HG03469 (cell line): ENCODE results near the gene LGALS7.
"Not testable (repeated sequence)": the region's sequence is repeated elsewhere in the genome, so short reads cannot be mapped to it uniquely, and the experiment has no call there.

Experiments
- ATAC-seq: cut with Tn5 transposase; IDR thresholded peaks from one replicate; pipeline ENCODE4 v1.9.1; 2021; ENCODE audit warnings: mild to moderate bottlenecking, moderate library complexity, moderate number of reproducible peaks; ENCODE audit not compliant: unreplicated experiment

LGALS7 gene

GRCh38 chr19:38774181-38774950 is 1.0 kb upstream of the LGALS7 start:
- no peak for ATAC-seq

- not testable (repeated sequence) for ATAC-seq
Observed at GRCh38 chr19:38771569-38771968, 1.7 kb downstream of the LGALS7 start.

GRCh38 chr19:38770949-38771275 is 2.4 kb downstream of the LGALS7 start:
- not testable (repeated sequence) for ATAC-seq

DNA sequence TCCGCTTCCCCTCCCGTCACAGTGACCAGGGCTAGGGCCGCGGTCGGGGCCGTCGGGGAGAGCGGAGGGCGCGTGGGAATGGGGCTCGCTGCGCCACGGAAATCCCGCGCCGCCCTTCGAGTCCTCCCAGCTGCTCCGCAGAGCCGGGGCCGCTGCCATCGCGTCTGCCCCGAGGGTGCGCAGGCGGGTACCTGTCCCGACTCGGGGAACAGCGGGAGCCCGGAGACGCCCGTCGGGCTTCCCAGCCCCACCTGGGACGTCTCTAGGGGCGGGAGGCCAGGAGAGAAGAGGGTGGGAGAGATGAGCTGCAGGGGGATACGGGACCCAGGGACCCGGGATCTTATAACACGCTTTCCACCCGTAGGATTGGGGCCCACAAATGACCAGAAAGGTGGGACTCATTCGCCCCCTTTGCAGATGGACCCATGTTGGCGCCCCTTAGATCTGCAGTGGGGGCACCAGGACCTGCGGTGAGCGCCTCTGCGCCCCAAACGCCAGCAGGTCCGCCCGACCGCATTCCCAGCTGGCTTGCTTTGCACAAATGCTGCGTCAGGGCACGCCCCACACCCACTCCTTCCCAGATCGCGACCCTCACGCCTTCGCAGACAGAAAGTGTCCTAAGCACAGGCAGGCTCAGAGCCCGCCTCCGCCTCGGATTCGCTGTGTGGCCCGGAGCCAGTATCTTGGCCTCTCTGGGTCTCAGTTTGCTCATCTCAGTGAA is 2.9 kb downstream of the LGALS7 start:
- ATAC-seq = not testable (repeated sequence)

- no peak for ATAC-seq
Observed at GRCh38 chr19:38769635-38770211, 3.6 kb downstream of the LGALS7 start.

DNA sequence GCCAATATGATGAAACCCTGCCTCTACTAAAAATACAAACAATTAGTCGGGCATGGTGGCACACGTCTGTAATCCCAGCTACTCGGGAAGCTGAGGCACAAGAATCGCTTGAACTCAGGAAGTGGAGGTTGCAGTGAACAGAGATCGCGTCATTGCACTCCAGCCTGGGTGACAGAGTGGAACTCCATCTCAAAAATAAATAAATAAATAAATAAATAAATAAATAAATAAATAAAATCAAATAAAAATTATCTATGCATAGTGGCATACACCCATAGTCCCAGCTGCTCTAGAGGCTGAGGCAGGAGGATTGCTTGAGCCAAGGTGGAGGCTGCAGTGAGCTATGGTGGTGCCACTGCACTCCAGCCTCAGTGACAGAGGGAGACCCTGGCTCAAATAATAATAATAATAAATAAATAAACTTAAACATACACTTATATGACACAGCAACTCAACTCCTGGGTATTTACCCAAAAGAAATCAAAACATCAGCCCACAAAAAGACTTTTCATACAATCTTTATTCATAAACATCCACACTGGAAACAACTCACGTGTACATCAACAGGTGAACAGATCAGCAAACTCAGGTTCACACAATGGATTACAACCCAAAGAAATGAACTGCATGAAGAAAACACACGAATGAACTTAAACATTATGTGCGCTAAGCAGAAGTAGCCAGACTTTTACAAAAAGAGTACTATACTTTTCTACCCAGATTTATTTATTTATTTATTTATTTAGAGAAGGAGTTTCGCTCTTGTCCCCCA is 6.9 kb downstream of the LGALS7 start:
- ATAC-seq = no peak

GRCh38 chr19:38765214-38765613 is 8.1 kb downstream of the LGALS7 start:
- no peak for ATAC-seq

DNA sequence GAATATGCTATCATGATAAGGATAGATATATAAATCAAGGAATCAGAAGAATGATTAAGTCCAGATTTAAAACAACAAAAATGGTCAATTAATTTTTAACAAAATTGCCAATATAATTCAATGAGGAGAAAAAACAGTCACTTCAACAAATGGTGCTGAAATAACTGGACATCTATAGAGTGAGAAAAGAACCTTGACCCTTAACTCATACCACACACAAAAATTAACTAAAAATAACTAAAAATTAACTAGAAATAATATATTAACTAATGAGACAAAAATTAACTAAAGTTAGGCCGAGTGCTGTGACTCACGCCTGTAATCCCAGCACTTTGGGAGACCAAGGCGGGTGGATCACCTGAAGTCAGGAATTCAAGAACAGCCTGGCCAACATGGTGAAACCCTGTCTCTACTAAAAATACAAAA is 9.5 kb downstream of the LGALS7 start:
- ATAC-seq = no peak

DNA sequence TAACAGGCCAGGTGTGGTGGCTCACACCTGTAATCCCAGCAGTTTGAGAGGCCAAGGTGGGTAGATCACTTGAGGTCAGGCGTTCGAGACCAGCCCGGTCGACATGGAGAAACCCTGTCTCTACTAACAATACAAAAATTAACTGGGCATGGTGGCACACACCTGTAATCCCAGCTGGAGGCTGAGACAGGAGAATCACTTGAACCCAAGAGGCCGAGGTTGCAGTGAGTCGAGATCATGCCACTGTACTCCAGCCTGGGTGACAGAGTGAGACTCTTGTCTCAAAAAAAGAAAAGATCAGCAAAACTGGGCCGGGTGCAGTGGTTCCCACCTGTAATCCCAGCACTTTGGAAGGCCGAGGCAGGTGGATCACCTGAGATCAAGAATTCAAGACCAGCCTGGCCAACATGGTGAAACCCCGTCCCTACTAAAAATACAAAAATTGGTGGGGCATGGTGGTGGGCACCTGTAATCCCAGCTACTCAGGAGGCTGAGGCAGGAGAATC is 11.4 kb downstream of the LGALS7 start:
- not testable (repeated sequence) for ATAC-seq

DNA sequence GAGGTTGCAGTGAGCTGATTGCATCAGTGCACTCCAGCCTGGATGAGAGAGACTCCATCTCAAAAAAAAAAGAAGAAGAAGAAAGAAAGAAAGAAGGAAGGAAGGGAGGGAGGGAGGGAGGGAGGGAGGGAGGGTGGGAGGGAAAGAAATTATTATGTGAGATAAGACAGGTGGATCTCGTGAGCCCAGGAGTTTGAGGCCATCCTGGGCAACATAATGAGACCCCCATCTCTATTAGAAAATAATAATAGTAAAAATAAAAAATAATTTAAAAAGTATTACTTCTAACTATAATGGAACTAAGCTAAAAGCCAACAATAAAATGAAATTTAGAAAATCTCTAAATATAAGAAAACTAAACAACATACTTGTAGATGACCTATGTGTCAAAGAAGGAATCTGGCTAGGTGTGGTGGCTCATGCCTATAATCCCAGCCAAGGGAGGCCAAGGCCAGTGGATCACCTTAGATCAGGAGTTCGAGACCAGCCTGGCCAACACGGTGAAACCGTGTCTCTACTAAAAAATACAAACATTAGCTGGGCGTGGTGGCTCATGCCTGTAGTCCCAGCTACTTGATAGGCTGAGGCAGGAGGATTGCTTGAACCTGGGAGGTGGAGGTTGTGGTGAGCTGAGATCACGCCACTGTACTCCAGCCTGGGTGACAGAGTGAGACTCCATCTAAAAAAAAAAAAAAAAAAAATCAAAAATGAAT is 12.4 kb downstream of the LGALS7 start:
- not testable (repeated sequence) for ATAC-seq

DNA sequence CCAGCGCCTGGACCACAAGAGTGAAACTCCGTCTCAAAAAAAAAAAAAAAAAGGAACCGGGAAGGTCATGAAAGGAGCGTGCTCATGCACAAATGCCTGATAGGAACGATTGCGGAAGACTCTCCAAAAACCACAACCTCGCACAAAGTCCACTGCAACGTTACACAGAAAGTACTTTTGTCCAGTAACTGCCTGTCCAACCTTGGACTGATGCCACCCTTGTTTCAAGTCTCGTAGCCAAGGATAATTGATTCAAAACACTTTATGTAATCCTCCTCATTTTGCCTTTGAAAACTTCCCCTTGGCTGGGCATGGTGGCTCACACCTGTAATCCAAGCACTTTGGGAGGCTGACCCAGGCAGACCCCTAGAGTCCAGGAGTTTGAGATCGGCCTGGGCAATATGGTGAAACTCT is 13.7 kb downstream of the LGALS7 start:
- no peak for ATAC-seq

DNA sequence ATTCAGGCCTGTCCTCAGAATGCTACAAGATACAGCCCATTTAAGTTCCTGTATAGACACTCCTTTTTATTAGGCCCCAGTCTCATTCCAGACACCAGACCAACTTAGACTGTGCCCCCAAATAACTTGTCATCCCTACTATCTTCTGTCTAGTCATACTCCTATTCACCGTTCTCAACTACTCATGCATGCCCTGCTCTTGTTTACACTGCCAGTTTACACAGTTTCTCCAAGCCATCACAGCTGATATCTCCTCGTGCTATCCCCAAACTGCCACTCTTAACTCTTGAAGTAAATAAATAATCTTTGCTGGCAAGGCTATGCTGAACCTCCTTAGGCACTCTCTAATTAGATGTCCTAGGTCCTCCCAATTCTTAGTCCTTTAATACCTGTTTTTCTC is 19.1 kb downstream of the LGALS7 start:
- ATAC-seq = not testable (repeated sequence)

DNA sequence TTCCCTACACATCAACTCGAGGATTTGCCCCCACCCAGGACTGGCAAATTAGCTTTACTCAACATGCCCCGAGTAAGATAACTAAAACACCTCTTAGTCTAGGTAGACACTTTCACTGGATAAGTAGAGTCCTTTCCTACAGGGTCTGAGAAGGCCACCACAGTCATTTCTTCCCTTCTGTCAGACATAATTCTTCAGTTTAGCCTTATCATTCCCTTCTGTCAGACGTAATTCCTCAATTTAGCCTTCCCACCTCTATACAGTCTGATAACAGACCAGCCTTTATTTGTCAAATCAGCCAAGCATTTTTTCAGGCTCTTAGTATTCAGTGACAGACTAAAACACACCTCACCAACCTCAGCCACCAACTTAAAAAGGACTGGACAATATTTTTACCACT is 19.5 kb downstream of the LGALS7 start:
- ATAC-seq = not testable (repeated sequence)

DNA sequence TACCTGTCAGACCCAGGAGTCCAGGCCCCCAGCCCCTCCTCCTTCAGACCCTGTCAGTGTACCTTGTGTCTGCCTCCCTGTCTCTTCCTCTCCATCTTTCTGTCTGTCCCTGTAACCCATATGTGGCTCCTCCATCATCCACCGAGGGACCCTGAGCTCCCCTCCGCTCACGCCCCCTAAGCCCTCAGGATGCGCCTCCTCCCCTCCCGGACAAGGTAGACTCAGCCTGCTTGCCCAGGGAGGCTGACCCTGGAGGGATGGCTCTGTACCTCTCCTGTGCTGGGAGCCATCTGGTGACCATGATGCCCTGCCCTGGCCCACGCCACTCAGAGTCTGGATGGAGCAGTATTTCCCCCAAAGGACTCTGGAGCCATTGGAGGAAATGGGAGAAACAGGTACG is 28.0 kb downstream of the LGALS7 start:
- ATAC-seq = no peak

DNA sequence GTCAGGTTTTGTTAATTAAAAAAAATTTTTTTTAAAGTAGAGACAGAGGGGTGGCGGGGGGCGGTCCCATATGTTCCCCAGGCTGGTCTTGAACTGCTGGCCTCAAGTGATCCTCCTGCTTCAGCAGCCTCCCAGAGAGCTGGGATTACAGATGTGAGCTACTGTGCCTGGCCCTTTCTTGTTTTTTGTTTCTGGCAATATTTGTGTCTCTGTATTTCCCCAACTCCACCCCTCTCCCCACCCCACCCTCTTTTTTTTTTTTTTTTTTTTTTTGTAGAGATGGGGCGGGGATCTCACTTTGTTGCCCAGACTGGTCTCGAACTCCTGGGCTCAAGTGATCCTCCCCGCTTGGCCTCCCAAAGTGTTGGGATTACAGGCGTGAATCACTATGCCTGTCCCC is 28.4 kb downstream of the LGALS7 start:
- no peak for ATAC-seq

- ATAC-seq = no peak
Observed at GRCh38 chr19:38744298-38744681, 29.0 kb downstream of the LGALS7 start, which contains the start of gene CAPN12. Gene CAPN12 (minus strand): TSS chr19:38744474. CDS start chr19:38744165, 309 bp downstream.

DNA sequence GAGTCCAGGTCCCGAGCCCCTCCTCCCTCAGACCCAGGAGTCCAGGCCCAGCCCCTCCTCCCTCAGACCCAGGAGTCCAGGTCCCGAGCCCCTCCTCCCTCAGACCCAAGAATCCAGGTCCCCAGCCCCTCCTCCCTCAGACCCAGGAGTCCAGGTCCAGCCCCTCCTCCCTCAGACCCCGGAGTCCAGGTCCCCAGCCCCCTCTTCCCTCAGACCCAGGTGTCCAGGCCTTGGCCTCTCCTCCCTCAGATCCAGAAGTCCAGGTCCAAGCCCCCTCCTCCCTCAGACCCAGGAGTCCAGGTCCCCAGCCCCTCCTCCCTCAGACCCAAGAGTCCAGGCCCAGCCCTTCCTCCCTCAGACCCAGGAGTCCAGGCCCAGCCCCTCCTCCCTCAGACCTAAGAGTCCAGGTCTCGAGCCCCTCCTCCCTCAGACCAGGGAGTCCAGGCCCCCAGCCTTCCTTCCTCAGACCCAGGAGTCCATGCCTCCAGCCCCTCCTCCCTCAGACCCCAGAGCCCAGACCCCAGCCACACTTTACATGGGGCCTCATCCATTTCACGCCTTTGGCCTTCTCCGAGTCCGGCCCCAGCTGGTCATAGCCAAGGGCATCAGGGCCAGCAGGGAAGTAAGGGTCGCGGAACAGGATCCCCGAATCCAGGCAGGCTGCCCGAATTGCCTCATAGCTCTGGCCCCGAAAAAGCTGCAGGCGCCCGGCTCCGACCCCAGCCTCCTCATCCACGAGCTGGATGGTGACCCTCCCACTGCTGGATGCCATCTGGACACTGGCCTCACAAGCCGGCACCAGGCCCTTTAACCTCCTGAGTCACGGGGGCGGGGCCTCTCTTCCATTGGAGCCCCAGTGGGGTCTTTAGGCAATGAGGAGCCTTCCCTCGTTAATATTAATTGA is 29.7 kb downstream of the LGALS7 start:
- no peak for ATAC-seq

DNA sequence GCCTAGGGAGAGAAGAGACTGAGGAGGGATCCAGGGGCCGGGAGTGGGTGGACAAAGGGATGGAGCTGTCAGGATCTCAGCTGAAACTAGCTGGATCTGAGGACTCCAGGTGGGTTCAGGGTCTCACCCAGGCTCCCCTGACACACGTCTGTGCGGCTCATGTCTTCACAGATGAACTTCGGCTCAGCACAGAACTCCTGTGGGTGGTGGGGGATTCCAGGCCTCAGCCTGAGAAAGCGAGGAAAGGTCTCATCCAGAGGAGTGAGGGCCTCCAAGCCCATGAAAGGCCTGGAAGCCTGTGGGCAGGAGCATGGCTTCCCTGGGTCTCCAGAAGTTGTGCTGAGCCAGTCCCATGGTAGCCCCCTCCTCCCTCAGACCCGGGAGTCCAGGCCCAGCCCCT is 30.4 kb downstream of the LGALS7 start:
- ATAC-seq = no peak

DNA sequence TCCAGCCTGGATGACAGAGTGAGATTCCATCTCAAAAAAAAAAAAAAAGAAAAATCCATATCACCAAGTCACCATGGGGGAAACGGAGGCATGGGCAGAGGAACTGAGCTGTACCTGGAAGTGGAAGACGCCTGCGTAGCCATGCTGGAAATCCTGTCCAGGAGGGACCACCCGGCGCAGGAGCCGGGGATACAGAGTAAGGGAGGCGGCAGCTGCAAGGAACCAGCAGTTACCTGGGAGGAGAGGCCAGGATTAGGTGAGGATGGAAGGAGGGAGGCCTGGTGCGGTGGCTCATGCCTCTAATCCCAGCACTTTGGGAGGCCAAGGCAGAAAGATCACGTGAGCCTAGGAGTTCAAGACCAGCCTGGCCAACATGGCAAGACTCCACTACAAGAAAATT is 31.0 kb downstream of the LGALS7 start:
- ATAC-seq = no peak
